SU-DHL-6 (cell line): Measurements from ENCODE around the gene PBRM1.
A peak's percentile ranks its signal among the peaks of the same experiment; 100 is the strongest.

ENCODE experiments used
- EZH2phosphoT487 ChIP-seq: fragments of 200-600 bp; sonication (generic), shearing (Covaris generic); conservative IDR thresholded peaks from 2 replicates; pipeline ENCODE4 v1.6.1; 2018; ENCODE audit warnings: mild to moderate bottlenecking, antibody characterized with exemption, low read length, moderate library complexity, mixed read lengths
- TF ChIP-seq, protein P1 (sequence below): fragments of 200-600 bp; sonication (generic); IDR thresholded peaks from one replicate; pipeline ENCODE4 v1.5.1; 2017; ENCODE audit warnings: antibody characterized with exemption, mild to moderate bottlenecking, low read length, moderate library complexity; ENCODE audit not compliant: insufficient read depth, poor library complexity, severe bottlenecking

DNA sequence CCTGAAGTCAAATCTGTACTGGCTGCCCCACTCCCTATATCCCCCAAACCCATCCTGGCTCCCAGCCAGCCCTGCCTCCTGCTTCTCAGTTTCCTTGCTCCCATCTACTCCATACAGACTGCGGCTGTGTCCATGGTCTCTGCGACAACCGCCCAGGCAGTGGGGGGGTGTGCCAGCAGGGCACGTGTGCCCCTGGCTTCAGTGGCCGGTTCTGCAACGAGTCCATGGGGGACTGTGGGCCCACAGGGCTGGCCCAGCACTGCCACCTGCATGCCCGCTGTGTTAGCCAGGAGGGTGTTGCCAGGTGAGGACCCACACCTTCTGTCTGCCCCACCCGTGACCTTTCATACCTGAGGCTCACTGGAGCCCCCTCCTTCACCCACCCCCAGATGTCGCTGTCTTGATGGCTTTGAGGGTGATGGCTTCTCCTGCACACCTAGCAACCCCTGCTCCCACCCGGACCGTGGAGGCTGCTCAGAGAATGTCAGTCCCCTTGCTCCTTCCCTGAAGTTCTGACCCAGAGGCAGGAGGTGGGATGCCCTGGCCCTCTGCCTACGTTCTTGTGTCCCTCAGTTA, 175.9 kb downstream of the PBRM1 start:
- TF ChIP-seq, protein P1, sequence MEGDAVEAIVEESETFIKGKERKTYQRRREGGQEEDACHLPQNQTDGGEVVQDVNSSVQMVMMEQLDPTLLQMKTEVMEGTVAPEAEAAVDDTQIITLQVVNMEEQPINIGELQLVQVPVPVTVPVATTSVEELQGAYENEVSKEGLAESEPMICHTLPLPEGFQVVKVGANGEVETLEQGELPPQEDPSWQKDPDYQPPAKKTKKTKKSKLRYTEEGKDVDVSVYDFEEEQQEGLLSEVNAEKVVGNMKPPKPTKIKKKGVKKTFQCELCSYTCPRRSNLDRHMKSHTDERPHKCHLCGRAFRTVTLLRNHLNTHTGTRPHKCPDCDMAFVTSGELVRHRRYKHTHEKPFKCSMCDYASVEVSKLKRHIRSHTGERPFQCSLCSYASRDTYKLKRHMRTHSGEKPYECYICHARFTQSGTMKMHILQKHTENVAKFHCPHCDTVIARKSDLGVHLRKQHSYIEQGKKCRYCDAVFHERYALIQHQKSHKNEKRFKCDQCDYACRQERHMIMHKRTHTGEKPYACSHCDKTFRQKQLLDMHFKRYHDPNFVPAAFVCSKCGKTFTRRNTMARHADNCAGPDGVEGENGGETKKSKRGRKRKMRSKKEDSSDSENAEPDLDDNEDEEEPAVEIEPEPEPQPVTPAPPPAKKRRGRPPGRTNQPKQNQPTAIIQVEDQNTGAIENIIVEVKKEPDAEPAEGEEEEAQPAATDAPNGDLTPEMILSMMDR: peak; percentile 22
- TF ChIP-seq EZH2phosphoT487: no peak
